PFSK-1 (cell line): ENCODE results near the gene SMIM22.

Experiments
- POLR2AphosphoS5 ChIP-seq: IDR thresholded peaks from 2 replicates; pipeline ENCODE4 v1.6.1; 2012; ENCODE audit warnings: low read depth, mild to moderate bottlenecking, control low read depth, low read length, moderate library complexity
- TAF1 ChIP-seq: IDR thresholded peaks from 2 replicates; pipeline ENCODE4 v1.6.1; 2012; ENCODE audit warnings: low read length, control low read depth, borderline replicate concordance; ENCODE audit not compliant: insufficient read depth

- TF ChIP-seq POLR2AphosphoS5 (no peak), TAF1 (no peak)
Observed at GRCh38 chr16:4771646-4772045, 23.5 kb upstream of the SMIM22 start.
